Measurements from ENCODE around the gene NODAL.

The NODAL gene

GRCh38 chr10:70412356-70412755, 29.1 kb downstream of the NODAL start:
- TF ChIP-seq CTCF (IDR thresholded peaks at IDR 0.05; ENCODE audit: borderline replicate concordance, insufficient read depth, low read depth, low read length), result no peak
- no peak overlapping the region for H3K4me3 ChIP-seq (ENCODE audit: low read depth, low read length)

GRCh38 chr10:70410608-70411007, 30.9 kb downstream of the NODAL start:
- no peak overlapping the region for H3K4me3 ChIP-seq (ENCODE audit: low read depth, low read length)
- no peak for TF ChIP-seq CTCF (IDR thresholded peaks at IDR 0.05; ENCODE audit: borderline replicate concordance, insufficient read depth, low read depth, low read length)

GRCh38 chr10:70409772-70410171, 31.7 kb downstream of the NODAL start:
- no peak overlapping the region for H3K4me3 ChIP-seq (ENCODE audit: low read depth, low read length)
- TF ChIP-seq CTCF (IDR thresholded peaks at IDR 0.05; ENCODE audit: borderline replicate concordance, insufficient read depth, low read depth, low read length), result no peak

GRCh38 chr10:70405037-70405824, 36.2 kb downstream of the NODAL start:
- no peak for TF ChIP-seq CTCF (IDR thresholded peaks at IDR 0.05; ENCODE audit: borderline replicate concordance, insufficient read depth, low read depth, low read length)
- peak overlapping the region; percentile 89 for H3K4me3 ChIP-seq (ENCODE audit: low read depth, low read length)

GRCh38 chr10:70404787-70405036, 36.8 kb downstream of the NODAL start:
- H3K4me3 ChIP-seq (ENCODE audit: low read depth, low read length), result peak overlapping the region; percentile 89
- TF ChIP-seq CTCF (IDR thresholded peaks at IDR 0.05; ENCODE audit: borderline replicate concordance, insufficient read depth, low read depth, low read length), result no peak

GRCh38 chr10:70404036-70404786, 37.3 kb downstream of the NODAL start, which contains the start of gene EIF4EBP2:
TSS of gene EIF4EBP2 (plus strand) at chr10:70404145. CDS start at chr10:70404402, 257 bp downstream.
- H3K4me3 ChIP-seq (ENCODE audit: low read depth, low read length), result peak within 1 kb of the TSS; percentile 89
- TF ChIP-seq CTCF (IDR thresholded peaks at IDR 0.05; ENCODE audit: borderline replicate concordance, insufficient read depth, low read depth, low read length), result no peak

Measured in GM12875 (cell line).